SKM-1 treated with dmso at 0.1 percent for 144 hours (cell line): ENCODE measurements around the gene ARAP1.
A peak's percentile ranks its signal among the peaks of the same experiment; 100 is the strongest.

Source experiments
- DNase-seq: peaks from one replicate; lab custom pipeline; 2025; ENCODE audit not compliant: unreplicated experiment; lab: John Stamatoyannopoulos, UW

Gene ARAP1

DNA sequence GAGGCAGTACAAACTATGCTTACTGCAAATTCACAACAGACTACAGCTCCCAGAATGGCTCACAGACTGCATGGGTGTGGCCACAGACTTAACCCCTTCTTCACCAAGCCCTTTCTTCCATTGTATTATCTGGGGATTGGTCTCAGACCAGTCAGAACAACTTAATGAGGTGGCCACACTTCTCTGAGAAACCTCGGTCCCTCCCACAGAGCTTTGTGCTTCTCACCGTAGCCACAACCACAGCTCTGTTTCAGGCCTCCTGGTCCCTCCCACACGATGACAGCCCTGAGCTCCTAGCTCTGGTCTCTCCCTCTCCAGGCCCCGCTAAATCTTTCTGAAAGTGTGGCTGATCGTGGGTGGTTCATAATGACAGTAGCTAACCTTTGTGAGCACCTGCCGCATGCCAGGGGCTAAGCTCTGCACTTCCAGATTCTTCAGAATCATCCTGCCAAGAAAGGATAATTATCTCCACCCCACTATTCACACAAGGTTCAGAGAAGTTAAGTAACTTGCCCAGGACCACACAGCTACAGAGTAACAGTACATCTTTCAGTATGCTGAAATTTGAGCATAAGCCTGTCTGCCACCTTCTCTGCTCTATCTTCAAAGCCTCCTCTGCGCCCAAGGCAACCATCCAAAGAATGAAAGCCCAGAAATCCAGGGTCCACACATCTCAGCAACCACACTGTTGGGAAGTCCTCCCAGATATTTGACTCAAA is 83.4 kb downstream of the ARAP1 start:
- DNase-seq, result no peak

DNA sequence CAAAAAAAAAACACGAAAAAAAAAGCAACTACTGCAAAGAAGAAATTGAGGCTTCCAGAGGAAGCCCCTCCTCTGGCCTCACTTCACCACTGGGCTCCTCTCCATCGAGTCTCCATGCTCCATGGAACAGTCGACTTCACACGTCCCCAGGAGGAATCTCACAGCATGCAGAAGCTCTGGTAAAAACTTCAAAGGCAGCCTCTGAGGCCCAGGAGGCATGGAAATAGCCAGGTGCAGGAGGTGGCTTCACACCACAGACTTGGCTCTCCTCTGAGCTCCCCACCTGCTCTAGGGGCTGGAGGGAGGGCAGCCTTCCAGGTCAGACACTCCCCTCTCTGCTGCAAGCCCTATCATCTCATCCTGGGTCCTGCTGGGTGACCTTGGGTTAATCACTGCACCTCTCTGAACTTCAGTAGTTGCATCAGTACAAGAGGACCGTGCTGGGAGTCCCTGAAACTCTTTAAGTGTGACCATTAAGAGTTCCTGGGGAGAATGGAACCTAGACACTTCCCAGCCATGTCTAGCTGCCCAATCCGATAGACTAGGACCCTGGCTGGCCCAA is 86.2 kb downstream of the ARAP1 start:
- DNase-seq, result no peak

GRCh38 chr11:72662036-72662435 is 90.2 kb downstream of the ARAP1 start:
- no peak for DNase-seq

DNA sequence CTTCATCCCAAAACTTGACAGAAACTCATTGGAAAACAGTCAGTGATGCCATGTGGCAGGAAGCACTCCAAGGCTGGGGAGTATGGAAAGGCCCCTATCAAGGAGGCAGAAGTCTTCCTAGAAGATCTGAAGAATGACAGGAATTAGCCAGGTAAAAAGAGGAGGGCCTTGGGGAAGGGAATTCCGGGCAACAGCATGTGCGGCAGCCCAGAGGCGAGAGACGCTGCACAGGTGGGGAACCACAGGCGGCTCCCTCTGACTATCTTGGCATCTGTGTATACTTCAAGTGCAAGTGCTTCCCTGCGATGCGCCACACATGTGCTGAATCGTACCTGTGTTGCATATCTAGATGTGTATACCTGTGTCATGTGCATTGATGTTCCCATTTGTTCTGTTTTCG is 90.7 kb downstream of the ARAP1 start:
- DNase-seq, result no peak

GRCh38 chr11:72658989-72659640 is 93.1 kb downstream of the ARAP1 start:
- no peak for DNase-seq

GRCh38 chr11:72657411-72658100 is 94.7 kb downstream of the ARAP1 start:
- no peak for DNase-seq

GRCh38 chr11:72655896-72656464 is 96.2 kb downstream of the ARAP1 start:
- DNase-seq, result no peak

GRCh38 chr11:72655014-72655413 is 97.2 kb downstream of the ARAP1 start:
- no peak for DNase-seq

GRCh38 chr11:72653649-72654048 is 98.6 kb downstream of the ARAP1 start:
- DNase-seq, result no peak

DNA sequence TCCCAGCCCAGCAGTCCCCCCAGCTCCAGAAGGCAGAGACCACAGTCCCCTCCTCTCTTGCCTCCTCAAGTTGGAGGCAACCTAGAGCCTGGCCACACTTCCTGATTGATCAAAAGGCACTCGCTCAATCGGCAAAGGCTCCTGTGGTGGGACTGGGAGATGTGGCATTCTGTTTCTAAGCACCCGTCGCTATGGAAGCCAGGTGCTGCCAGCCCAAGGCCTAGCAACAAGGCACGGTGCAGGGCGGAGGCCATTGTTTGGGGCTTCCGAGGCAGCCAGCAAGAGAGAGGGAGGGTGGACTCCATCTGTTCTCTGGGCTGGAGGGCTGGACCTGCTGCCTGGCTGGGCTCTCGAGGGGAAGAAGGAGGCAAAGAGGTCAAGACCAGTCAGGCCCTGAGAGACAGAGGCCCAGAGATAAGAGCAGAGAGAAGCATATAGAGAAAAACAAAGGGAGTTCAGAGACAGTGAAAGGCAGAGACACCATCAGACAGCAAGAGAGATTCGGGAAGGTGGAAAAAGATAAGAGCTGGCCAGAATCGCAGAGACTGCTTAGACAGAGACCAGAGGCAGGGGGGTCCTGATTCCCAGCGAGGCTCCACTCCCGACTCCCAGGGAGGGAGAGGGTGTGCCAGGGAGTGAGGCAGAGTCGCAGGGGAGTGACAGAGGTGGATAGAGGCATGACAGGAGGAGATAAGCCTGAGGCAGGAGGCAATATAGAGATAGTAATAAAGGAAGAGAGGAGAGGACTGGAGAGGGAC is 99.2 kb downstream of the ARAP1 start:
- DNase-seq, result no peak

GRCh38 chr11:72652133-72652532 is 100.1 kb downstream of the ARAP1 start:
- DNase-seq, result no peak

- no peak for DNase-seq
These were observed 102.8 kb downstream of the ARAP1 start for GRCh38 chr11:72649215-72649976.

DNA sequence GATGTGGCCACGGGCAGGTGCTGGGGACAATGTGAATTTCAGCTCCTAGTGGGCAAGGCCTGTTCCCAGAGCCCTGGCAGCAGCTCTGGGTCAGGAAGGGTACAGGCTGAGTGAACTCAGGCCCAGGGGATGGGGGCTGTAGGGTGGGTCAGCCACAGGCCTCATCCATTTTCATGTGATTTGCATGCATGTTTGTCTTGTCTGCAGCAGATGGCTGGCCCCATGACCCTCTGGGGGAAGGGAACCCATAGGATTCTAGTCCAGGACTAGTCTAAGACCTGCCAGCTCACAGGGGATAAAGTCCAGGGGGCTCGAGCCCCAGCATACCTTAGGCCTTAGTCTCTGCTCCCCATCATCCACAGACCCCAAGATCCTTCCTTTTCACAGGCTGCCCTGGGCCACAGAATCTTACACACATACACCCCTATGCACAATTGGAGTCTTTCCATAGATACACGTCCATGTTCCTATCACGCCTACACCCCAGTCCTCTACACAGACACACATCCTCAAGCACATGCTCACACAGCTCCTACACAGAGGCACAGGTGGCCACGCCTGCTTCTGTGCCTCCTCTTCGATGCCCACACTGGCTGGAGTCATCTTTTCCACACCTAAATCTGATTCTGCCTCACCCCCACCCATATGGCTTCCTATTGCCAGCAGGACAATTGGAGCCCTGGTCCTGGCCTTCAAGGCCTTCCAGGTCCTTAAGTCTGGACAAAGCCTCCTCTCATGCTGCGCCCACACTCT is 103.6 kb downstream of the ARAP1 start:
- no peak for DNase-seq

GRCh38 chr11:72647882-72648281 is 104.3 kb downstream of the ARAP1 start:
- DNase-seq, result no peak

DNA sequence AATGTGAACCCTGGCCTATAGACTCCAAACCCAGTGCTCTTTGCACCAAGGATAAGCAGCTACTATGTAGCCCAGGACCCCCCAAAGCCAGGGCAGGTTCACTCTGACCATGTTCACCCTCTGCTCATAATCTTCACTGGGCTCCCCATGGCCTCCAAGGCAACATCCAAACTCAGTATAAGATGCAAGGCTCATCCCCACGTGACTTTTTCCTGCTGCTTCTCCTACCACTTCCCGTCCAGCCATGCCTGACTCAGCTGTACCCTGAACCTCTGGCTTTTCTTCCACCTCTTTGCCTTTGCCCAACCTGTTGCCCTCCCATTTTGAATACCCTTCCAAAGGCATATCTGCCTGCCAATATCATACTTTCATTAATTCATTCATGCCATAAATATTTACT is 105.7 kb downstream of the ARAP1 start:
- no peak for DNase-seq

DNA sequence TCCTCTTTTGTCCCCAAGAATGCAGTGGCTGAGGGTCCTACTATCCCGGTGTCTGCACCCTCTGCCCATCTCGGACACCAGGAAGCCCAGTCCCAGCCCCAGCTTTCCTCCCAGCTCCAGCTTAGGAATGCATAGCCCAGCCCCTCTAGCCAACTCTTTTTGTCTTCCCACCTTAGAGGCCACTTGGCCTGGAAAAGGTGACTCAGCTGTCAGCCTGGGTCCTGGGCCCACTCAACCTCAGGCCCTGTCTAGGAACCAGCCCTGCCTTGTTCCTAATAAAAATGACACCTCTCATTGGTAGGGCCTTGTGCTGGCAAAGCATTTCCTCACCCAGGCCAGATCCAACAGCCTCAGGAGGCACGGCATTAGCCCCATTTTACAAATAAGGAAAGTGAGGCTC is 106.2 kb downstream of the ARAP1 start:
- no peak for DNase-seq

DNA sequence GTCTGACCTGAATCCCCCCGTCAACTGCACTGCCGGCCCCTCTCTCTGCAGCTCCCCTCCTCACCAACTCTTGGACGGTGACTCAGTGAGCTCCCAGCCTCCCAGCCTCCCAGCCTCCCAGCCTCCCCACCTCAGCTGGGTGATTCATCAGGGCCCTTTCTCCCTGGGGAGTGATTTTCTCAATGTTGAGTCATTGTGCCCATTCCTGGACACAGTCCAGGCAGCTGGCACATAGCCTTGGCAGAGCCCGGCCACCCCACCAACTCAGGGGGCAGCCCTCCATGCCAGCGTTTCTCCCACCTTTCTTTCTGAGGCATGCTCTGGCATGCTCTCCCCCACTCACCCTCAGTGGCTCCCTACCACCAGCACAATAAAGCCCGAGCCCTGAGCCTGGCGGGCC is 108.7 kb downstream of the ARAP1 start:
- DNase-seq, result no peak

- DNase-seq, result peak; percentile 32
These were observed 109.2 kb downstream of the ARAP1 start for GRCh38 chr11:72642884-72643522.
